Gastrocnemius medialis (tissue), 4 donors: ENCODE measurements around the gene TEX9.

ENCODE experiments used
- CTCF ChIP-seq, 5 experiments: fragments of 450-650 bp in 3 of 5; fragments of 200-600 bp in 2 of 5; sonication (generic) in 2 of 5; IDR thresholded peaks in 4 of 5; conservative IDR thresholded peaks in 1 of 5; 1 replicate in 4 of 5; 2 replicates in 1 of 5; pipeline ENCODE4 v1.5.1; 2016 to 2019; ENCODE audit warnings: antibody characterized with exemption in 5 of 5, mild to moderate bottlenecking in 3 of 5, moderate library complexity in 3 of 5
- POLR2A ChIP-seq, 2 donors: fragments of 450-650 bp; IDR thresholded peaks; one replicate each; pipeline ENCODE4 v1.6.1; 2017; ENCODE audit warnings: antibody characterized with exemption in 2 of 2, mild to moderate bottlenecking in 2 of 2, moderate library complexity in 2 of 2

GRCh38 chr15:56411122-56411749 lies 46.0 kb downstream of the TEX9 start:
- no peak for TF ChIP-seq CTCF (IDR thresholded peaks at IDR 0.05 in 4 of 5, conservative IDR thresholded peaks at IDR 0.05 in 1 of 5)
- no peak for TF ChIP-seq POLR2A (IDR thresholded peaks at IDR 0.05)
